GM21825 (cell line): ENCODE data around the gene ORAI1.
A peak's percentile ranks its signal among the peaks of the same experiment; 100 is the strongest.
"Not testable (repeated sequence)": the region's sequence is repeated elsewhere in the genome, so short reads cannot be mapped to it uniquely, and the experiment has no call there.

Source experiments
- ATAC-seq: cut with Tn5 transposase; IDR thresholded peaks from one replicate; pipeline ENCODE4 v1.9.1; 2021; ENCODE audit warnings: mild to moderate bottlenecking, moderate library complexity; ENCODE audit not compliant: unreplicated experiment

The ORAI1 gene

DNA sequence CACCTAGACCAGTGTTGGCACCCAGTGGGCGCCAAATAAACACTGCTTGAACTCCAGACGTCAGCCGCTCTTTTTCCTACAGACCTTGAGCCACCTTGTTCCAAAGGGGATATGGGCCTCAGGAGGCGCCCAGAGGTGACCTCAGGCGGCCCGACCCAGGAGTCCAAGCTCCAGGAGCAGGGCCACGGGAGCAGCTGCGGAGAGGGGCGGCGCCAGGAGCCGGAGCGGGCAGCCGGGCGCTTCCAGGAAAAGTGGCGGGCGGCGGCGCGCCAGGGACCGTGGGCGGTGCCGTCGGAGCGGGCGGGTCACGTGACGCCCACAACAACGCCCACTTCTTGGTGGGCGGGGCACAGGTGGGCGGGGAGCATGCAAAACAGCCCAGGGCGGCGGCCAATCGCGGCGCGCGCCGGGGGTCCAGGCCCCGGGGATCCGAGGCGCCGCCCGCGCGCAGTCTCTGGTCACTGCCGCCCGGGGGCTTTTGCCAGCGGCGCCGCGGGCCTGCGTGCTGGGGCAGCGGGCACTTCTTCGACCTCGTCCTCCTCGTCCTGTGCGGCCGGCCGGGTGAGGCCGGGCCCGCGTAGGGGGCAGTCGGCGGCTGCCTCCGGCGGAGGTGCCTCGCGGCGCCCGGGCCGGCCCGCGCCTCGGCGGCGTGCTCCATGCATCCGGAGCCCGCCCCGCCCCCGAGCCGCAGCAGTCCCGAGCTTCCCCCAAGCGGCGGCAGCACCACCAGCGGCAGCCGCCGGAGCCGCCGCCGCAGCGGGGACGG, at the start of gene ORAI1:
TSS of gene ORAI1 (plus strand) at position 444 of the 766 bp plus-strand sequence.
- ATAC-seq, result peak; percentile 57

DNA sequence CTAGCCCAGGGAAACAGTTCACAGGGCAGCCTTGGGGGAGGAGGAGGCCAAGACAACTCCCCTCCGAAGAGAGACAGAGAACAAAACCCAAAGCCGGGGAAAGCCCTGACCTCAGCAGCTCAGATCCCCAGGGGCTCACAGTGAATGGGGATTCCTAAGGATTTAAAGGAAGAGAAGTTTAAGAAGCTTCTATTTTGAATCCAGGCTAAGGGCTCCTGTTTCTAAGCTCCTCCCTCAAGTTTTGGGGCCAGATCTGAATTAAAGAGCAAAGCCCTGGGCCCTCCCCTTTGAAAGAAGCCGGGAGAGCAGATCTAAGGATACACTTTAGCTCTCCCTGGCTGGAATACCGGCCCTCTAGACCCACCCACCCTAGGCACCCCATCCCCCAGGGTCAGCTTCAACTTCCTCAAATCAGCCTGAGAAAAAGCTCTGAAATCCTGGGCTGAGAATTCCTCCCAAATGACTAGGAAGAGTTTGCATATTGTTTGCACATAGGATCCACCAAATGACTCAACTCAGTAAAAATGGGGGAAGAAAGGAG, 49.4 kb upstream of the ORAI1 start:
- ATAC-seq, result no peak

DNA sequence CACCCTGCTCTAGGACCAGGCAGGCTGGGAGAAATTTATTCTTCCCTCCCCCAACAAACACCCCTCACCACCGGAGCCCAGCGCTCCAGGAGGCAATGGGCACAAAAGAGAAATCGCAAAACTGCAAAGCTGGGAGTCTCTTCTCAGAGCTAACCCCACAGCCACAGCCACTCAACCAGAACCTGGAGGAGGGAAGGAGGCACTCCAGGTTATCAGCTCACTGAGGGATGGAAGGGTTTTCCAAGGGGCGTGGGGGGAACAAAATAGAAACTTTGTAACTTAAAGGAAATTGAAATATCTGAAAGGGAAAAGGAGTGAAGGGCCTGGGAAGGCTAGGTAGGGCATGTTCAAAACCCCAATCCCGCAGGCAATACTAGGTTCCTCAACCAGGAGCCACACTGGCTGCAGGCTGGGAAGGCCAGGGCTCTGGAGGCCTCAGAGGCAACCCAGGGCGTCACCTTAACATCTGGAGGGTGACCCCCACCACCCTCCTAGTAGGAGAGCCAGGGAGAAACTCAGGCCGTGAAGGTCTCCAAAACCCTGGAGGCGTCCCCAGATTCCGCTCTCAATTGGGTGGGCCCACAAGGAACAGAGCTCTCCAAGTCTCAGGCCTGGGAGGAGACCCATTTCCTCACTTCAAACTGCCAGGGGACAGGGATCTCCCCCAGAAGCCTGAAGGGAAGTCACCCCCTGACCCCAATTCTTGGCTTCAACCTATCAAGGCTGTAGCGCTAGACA, 48.7 kb upstream of the ORAI1 start:
- no peak for ATAC-seq

DNA sequence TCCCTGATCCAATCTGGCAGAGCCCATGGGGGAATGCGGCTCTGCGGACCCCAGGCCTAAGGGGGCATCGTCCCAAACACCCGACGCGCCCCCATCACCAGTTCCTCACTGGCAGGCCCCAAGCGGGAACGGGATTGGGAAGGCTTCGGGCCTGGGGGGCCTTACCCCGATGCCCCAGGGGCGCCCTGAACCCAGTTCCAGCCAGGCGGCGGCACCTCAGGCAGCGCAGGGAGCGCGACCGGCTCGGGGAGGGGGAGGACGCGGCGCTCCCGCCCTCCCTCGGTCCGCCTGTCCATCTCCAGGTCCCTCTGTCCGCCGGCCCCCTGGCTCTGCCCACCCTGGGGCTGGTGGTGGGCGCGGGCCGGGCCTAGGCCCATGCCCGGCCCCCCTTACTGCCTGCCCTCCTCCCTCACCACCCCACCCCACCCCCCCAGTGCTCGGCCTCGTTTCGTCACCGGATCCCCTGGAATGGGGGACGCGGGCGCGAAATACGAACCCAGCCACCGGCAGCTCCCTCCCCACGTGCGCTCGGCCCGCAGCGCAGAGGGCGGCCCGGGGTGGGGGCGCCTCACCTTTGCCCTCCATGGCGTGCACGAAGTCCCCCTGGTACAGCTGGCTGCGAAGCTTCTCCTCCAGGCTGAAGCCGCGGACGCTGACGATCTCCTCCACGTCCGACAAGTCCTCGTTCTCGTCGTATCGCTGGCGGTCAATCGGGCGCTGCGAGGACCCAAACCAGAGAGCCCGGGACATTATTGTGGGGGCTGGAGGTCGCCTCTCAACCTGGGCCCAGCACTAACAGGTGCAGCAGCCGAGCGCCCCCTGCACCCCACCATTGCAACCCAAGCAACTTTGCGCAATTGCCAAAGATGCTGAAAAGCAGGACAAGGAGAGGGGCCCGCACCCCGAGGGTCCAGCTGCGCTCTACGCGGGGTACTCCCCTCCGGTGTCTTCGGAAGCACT, 47.8 kb upstream of the ORAI1 start:
- no peak for ATAC-seq

DNA sequence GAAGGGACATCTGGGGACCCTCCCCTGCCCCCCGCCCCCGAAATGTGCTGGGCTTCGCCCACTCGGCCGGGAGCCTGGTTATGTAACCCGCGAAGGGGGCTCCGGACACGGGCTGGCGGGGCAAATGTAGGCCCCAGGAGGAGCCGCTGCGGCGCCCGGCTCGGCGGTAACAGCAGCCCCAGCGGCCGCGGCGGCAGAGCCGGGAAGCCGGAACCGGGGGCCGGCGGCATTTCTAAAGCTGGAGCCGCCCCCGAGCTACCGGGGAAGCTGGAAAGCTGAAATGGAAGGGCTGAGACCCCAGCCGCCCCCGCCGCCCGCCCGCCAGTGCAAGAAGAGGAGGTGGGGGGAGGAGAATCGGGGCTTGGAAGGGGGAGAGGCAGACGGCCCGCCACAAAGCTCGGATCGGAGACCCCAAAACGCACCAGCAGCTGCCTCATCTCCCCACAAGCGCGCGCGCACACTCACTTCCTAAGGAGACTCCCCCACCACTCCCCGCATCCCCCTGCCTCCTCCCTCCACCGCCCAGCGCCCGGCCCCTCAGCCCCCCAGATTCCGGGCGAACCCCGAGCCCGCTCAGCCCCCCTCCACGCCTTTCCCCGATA, 47.0 kb upstream of the ORAI1 start:
- no peak for ATAC-seq

DNA sequence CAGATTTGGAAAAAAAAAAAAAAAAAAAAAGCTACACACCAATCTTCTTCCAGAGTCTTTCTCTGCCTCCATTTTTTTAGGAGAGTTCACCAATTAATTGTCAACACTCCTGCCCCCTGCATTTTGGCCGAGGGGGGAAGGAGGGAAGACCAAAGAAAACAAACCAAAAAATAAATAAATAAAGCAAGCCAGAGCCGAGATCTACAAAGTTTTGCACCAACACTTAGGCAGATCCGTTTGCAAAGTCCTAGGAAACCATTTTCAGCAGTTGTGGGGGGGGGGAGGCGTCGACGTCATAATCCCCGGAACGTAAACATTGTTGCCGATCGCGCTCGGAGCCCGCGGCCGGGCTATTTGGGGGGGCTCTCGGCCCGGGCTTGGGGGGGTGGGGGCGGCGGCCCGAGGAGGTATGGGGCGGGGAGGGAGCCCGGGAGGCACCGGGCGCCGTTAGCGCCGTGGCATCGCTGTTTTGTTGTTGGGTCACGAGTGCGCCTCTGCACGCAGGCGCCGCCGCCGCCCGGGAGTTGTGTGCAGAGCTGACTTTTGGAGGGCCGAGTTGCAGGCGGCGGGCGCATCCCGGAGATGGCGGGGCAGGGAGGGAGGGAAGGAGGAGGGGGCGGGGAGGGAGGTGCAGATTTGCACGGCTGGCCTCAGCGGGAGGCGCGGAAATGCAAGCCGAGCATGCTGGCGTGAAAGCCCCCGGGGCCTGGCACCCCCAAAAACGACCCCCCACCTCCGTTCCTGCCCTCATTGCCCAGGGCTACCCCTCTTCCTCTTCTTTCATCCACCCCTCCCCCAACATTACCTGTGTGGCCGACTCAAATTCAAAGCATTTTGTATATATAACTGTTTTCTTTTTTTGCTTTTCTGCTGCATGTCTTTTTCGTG, 46.1 kb upstream of the ORAI1 start:
- ATAC-seq, result peak; percentile 41

DNA sequence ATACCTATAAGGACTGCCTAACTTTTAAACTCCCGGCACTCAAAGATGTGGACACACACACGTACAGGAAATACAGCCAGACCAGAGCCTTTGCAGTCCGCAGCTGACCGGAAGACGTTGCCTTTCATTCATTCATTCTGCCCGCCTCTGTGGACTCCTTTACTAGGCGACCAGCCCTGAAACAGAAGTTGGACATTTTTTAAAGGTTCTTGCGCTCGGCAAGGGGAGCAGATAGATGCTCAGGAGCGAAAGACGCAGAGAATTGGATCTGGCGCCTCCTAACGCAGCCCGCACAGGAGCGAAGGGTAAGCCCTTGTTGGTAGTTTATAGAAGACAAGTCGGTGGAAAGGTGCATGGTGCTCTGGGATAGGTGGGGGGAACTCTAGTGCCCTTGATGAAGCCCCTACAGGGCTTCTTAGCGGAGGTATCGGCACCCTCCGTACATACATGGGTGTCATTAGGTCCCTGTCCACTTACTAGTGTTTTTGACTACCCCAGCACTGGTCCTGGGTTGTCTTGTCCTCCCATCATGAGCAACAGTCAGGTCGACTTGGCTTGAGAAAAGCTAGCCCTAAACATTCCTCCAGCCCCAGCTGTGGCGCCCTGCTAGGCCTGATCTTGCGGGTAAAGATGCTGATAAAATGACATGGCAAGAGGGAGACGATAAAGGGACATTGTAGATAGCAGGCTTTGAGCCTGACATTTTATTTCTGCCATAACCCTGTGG, 45.2 kb upstream of the ORAI1 start, which contains the start of gene KDM2B:
TSS of gene KDM2B (minus strand) at position 65 of the 727 bp plus-strand sequence. CDS start 112 bp downstream, outside the sequence.
- no peak for ATAC-seq

DNA sequence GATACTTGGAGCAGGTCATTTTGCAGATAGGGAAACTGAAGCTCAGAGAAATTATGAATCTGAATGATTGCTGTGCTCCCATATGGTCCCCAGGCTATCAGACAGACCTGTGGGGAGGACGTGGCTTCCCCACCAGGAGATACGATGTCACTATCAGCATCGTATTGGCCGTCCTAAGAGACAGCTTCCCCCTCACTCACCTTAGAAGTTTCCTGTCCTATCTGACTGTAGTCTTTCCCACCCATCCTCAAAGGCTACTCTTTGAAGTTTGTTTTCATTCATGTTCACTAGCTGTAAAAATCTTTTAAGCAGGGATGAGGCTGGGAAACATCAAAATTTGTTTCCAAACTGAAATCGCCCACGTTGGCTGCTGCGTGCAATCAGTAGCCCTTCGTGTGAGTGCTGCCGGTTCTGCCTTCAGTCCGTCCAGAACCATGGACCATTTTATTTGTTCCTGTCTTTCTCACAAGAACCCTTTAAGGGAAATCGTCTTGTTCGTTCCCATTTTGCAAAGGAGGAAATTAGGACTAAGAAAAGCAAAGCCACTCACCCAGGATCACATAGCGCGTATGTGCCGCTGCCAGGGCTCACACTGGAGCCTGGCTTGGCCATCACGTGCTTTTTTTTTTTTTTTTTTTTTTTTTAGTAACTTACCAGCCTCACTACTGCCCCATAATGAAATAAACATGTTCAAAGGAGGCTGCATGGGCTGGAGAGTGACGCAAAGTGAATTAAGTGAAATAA, 44.5 kb upstream of the ORAI1 start:
- no peak for ATAC-seq

DNA sequence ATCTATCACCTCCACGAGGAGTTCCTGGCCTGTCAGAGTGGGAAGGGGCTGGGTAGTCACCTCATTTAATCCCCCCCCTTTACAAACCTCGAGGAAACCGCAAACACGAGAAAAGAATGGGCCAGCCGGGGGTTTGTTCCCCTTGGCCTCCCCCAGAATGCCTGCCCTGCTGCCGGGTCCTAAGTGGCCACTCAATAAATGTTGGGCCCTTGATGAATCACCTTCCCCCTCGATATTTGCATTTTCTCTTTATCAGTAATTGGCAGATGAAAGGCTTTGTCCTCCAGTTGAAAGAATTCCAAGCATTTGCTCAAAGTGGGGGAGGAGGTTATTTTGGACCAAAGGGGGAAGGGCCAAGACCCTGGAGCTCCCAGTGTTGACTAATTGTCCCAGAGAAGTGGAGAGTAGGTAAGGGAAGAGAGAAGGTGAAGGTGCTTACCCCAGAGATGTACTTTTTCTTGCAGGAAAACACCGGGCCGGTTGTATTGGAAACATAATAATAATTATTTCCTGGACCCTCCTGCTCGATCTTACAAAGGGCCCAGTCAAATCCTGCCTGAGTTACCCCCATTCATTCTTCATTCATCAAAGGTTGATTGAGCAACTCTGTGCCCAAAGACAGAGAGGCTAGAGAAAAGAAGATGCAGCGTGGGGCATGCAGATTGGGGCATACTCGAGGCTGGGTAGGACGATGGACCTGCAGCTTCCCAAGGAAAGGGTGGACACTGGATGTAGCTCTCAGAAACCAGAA, 43.6 kb upstream of the ORAI1 start:
- ATAC-seq, result no peak

DNA sequence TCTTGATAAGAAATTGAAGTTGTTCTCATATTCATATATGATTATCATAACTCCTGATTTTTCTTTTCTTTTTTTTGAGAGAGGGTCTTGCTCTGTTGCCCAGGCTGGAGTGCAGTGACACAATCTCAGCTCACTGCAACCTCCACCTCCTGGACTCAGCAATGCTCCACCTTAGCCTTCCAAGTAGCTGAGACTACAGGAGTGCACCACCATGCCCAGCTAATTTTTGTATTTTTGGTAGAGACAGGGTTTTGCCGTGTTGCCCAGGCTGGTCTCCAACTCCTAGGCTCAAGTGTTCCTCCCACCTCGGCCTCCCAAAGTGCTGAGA, 43.0 kb upstream of the ORAI1 start:
- ATAC-seq, result not testable (repeated sequence)

DNA sequence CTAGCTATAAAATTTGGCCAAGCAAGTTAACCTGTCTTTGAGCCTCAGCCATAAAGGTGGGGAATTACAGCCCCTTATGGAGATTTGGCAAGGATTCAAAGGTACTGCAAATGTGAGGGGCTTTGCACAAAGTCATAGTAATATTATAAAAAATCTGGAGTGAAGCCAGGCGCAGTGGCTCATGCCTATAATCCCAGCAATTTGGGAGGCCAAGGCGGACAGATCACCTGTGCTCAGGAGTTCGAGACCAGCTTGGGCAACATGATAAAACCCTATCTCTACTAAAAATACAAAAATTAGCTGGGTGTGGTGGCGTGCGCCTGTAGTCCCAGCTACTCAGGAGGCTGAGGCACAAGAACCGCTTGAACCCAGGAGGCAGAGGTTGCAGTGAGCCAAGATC, 41.4 kb upstream of the ORAI1 start:
- ATAC-seq, result not testable (repeated sequence)

DNA sequence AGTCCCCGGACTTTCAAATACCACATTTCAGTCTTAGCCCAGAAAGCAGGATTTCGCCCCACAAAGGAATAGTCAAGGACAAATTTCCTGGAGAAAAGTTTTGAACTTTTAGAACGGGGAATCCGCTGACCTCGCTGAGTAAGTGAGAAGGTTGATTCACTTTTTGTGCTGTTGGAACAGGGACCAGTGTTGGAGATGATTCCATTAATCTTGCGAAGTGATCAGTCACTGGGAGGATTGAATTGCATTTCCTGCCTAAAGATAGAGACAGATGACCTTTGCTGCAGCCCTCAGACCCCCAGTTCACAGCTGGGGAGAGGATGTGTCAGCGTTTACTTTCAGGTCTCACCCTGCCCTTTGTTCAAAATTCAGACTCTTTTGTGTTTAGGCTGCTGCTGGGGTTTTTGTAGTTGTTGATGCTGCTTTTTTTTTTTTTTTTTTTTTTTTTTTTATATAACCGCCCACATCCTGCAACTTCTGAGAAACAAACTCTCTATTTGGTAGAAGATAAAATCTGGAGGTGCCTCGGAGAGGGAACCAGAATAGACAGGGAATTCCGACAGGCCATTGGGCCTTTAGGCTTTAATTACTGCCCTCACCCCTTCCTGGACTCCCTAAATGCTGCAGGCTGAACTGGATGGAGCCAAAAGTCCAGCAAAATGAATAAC, 35.7 kb upstream of the ORAI1 start:
- ATAC-seq, result peak; percentile 57

DNA sequence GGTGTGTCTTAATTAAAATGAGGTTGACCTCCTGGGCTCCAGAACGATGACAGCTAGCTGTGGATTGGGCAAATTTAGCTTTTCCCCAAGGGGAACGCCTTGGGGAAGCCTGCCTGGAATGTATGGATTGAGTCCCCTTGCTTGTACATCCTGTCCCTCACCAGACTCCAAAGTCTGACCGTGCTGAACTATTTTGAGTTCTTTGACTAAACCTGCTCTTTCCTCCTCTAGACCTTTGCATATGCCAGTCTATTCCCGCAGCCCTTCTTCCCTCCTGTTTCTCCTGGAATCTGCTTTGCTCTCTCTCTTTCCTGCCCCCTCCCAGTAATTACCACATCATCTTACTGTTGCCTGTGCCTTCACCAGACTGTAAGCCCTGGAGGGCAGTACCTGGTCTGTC, 34.0 kb upstream of the ORAI1 start:
- ATAC-seq, result no peak

DNA sequence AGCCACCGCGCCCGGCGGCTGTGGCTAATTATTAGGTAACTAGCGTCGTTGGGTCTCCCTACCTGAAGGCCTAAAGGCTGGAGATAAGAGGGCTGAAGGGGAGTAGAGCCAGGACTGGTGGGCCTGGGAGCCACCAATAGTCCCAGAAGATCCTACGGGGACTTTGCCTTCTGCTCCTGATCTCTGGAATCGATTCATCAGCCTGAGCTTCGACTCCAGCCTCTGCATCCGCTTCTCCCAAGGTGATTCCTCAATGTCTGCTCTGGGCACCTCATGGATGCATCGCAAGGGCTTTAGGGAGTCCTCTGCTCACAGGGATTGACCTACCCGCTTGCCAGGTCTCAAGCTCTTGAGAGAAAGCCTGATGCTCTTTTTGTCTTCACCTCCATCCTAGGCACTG, 30.8 kb upstream of the ORAI1 start:
- no peak for ATAC-seq

DNA sequence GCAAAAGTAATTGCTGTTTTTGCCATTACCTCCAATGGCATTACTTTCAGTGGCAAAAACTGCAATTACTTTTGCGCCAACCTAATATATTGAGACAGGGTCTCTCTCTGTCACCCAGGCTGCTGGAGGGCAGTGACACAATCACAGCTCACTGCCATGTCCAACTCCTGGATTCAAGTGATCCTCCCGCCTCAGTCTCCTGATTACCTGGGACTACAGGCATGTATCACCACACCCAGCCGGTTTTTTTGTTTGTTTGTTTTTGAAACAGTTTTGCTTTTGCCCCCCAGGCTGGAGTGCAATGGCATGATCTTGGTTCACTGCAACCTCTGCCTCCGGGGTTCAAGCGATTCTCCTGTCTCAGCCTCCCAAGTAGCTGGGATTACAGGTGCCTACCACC, 29.8 kb upstream of the ORAI1 start:
- ATAC-seq, result no peak

DNA sequence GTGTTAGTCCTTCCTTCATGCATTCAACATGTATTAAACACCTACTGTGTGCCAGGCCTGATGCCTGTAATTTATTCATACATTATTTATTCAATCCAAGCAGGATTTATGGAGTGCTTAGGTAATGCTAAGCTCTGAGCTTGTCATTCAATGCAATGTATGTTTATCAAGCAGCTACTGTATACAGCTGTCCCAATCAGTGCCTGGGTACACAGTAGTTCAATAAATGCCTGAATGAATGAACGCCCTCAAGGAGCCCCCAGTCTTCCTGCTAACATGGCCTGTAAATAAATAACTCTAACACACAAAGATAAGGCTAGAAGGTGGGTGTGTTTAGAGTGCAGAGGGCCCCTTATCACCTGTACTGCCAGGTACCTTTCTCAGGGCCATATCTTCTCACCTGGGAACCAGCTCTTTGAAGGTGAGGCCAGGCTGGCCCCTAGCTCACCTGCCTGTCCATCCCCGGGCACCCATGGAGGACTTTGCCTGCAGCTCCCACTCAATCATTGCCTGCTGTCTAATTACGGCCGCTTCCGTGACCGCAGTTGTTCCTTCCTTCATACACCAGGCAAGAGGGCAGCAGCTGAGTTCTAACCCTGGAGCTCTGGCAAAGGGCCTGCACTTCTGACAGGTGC, 25.5 kb upstream of the ORAI1 start:
- no peak for ATAC-seq

DNA sequence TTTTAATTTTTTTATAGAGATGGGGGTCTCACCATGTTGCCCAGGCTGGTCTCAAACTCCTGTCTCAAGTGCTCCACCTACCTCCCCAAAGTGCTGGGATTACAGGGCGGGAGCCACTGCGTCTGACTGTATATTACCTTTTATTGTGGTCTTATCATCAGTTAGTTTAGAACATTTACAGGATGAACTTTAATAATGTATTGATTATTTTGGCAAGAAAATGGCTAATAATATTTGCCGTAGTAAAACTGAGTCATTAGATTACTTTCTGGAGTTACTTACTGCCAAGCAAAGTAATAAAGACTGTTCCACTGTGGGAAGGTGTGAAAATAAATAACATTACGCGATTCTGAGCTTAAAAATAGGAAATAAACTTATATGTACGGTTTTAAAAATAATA, 23.6 kb upstream of the ORAI1 start:
- ATAC-seq, result no peak
